ENCODE measurements around the gene HSDL2.
"Not testable (repeated sequence)": the region's sequence is repeated elsewhere in the genome, so short reads cannot be mapped to it uniquely, and the experiment has no call there.

HSDL2 gene

GRCh38 chr9:112507001-112507680 is 127.2 kb downstream of the HSDL2 start:
- TF ChIP-seq ZNF70 (CRISPR knock-in tag; IDR thresholded peaks at IDR 0.05) (no peak), ARNTL (CRISPR knock-in tag; IDR thresholded peaks at IDR 0.05; ENCODE audit: borderline replicate concordance, low read depth) (no peak), GLIS3 (CRISPR knock-in tag; IDR thresholded peaks at IDR 0.05) (no peak), OSR1 (CRISPR knock-in tag; IDR thresholded peaks at IDR 0.05) (no peak), CREB5 (CRISPR knock-in tag; IDR thresholded peaks at IDR 0.05; ENCODE audit: low read depth) (no peak), ZNF8 (CRISPR knock-in tag; IDR thresholded peaks at IDR 0.05) (no peak), TSHZ2 (CRISPR knock-in tag; IDR thresholded peaks at IDR 0.05) (no peak), CSDC2 (CRISPR knock-in tag; IDR thresholded peaks at IDR 0.05) (no peak), ZNF565 (CRISPR knock-in tag; conservative IDR thresholded peaks at IDR 0.05; ENCODE audit: low read depth) (no peak), RARB (CRISPR knock-in tag; IDR thresholded peaks at IDR 0.05) (no peak), TCF4 (CRISPR knock-in tag; IDR thresholded peaks at IDR 0.05; ENCODE audit: borderline replicate concordance) (no peak)
- no peak for ATAC-seq

- no peak for ATAC-seq
- TF ChIP-seq ZC3H10 (CRISPR knock-in tag; IDR thresholded peaks at IDR 0.05) (no peak), POU6F1 (CRISPR knock-in tag; IDR thresholded peaks at IDR 0.05; ENCODE audit: borderline replicate concordance, low read depth) (no peak), PPARA (CRISPR knock-in tag; IDR thresholded peaks at IDR 0.05; ENCODE audit: borderline replicate concordance) (no peak), TSHZ2 (CRISPR knock-in tag; IDR thresholded peaks at IDR 0.05) (no peak)
Observed at GRCh38 chr9:112508377-112508776, 128.5 kb downstream of the HSDL2 start.

- ATAC-seq: not testable (repeated sequence)
Observed at GRCh38 chr9:112512377-112512776, 132.5 kb downstream of the HSDL2 start.

GRCh38 chr9:112516769-112517168 is 136.9 kb downstream of the HSDL2 start:
- no peak for ATAC-seq
- TF ChIP-seq GLIS3 (CRISPR knock-in tag; IDR thresholded peaks at IDR 0.05): no peak
- TF ChIP-seq CSRNP3 (CRISPR knock-in tag; IDR thresholded peaks at IDR 0.05): no peak
- TF ChIP-seq ZFP3 (CRISPR knock-in tag; IDR thresholded peaks at IDR 0.05): no peak
- TF ChIP-seq PATZ1 (CRISPR knock-in tag; IDR thresholded peaks at IDR 0.05; ENCODE audit: borderline replicate concordance): no peak
- no peak for TF ChIP-seq BACH2 (CRISPR knock-in tag; IDR thresholded peaks at IDR 0.05; ENCODE audit: borderline replicate concordance)
- no peak for TF ChIP-seq CSDC2 (CRISPR knock-in tag; IDR thresholded peaks at IDR 0.05)
- no peak for TF ChIP-seq ZNF8 (CRISPR knock-in tag; IDR thresholded peaks at IDR 0.05)
- TF ChIP-seq CREB5 (CRISPR knock-in tag; IDR thresholded peaks at IDR 0.05; ENCODE audit: low read depth): no peak
- TF ChIP-seq OSR1 (CRISPR knock-in tag; IDR thresholded peaks at IDR 0.05): no peak

All from SK-N-SH treated with all-trans-retinoic acid at 6 μM for 48 hours (cell line).